Stimulated activated CD8-positive, alpha-beta memory T cell treated with anti-CD3 and anti-CD28 coated beads, Interleukin-15, amount 100 ng/mL, for 4 hours (primary cell): Measurements from ENCODE around the gene MAEA.

Experiments used
- DNase-seq, 2 donors: peaks; one replicate each; pipeline ENCODE4 v3.0.0-alpha.2; 2020; ENCODE audit warnings: low read depth in 2 of 2

The MAEA gene

GRCh38 chr4:1379801-1380331 is 90.2 kb downstream of the MAEA start:
- no peak for DNase-seq

GRCh38 chr4:1380368-1381151 is 90.9 kb downstream of the MAEA start:
- no peak for DNase-seq

- no peak for DNase-seq
These were observed 91.5 kb downstream of the MAEA start for GRCh38 chr4:1381181-1381621.

GRCh38 chr4:1381944-1382541 is 92.4 kb downstream of the MAEA start:
- no peak for DNase-seq

- no peak for DNase-seq
These were observed 93.4 kb downstream of the MAEA start for GRCh38 chr4:1382776-1383727.

- DNase-seq: no peak
These were observed 94.3 kb downstream of the MAEA start for GRCh38 chr4:1383728-1384591.

GRCh38 chr4:1384675-1385372 is 95.1 kb downstream of the MAEA start:
- DNase-seq: no peak

- no peak for DNase-seq
These were observed 96.0 kb downstream of the MAEA start for GRCh38 chr4:1385373-1386340.
